Activated CD4-positive, alpha-beta T cell treated with anti-CD3 and anti-CD28 coated beads, Interleukin-2, amount 10 ng/mL, durations not matched to agents 24 days and 14 days (primary cell): Measurements from ENCODE around the gene RAD51B. TPM values are rescaled to one million over a fixed set of nuclear protein-coding genes. Genes with fewer than 3 reads are reported as not detected.
A peak's percentile ranks its signal among the peaks of the same experiment; 100 is the strongest.
"Not testable (repeated sequence)": the region's sequence is repeated elsewhere in the genome, so short reads cannot be mapped to it uniquely, and the experiment has no call there.

ENCODE experiments used
- DNase-seq: peaks from one replicate; pipeline ENCODE4 v3.0.0; 2022
- H3K27ac Mint-ChIP-seq: one replicate; pipeline ENCODE4 v1.8.0; 2022; ENCODE audit warnings: mild to moderate bottlenecking, mixed read lengths
- H3K27me3 Mint-ChIP-seq: one replicate; pipeline ENCODE4 v1.8.0; 2022; ENCODE audit warnings: mixed read lengths
- H3K36me3 Mint-ChIP-seq: one replicate; pipeline ENCODE4 v1.8.0; 2022; ENCODE audit warnings: low read depth, mild to moderate bottlenecking, mixed read lengths
- H3K4me1 Mint-ChIP-seq: one replicate; pipeline ENCODE4 v1.8.0; 2021; ENCODE audit warnings: mixed read lengths
- H3K4me3 Mint-ChIP-seq: one replicate; pipeline ENCODE4 v1.8.0; 2022; ENCODE audit warnings: mild to moderate bottlenecking, moderate library complexity, mixed read lengths
- H3K9me3 Mint-ChIP-seq: one replicate; pipeline ENCODE4 v1.8.0; 2021; ENCODE audit warnings: mixed read lengths
- intact Hi-C: fragments of 100-400 bp; cut with micrococcal nuclease; formaldehyde crosslinking; loops from one replicate; pipeline ENCODE4 v1.15.1; 2023
- total RNA-seq: library from RNA; stranded (reverse); gene quantifications from 2 replicates; pipeline ENCODE4 v1.2.3, GENCODE V29; 2022

Gene RAD51B
- total RNA-seq, 1 donor from 2014 or later: 29.3 TPM

GRCh38 chr14:68759017-68759560 lies 939.5 kb downstream of the RAD51B start:
- H3K36me3 Mint-ChIP-seq: no peaks in the 10 kb centered on the region
- no peaks in the 10 kb centered on the region for H3K9me3 Mint-ChIP-seq
- no peak for DNase-seq
- peaks cover 12% of the 10 kb centered on the region for H3K4me1 Mint-ChIP-seq
- peaks cover 5% of the 10 kb centered on the region for H3K27me3 Mint-ChIP-seq
- no peak overlapping the region for H3K27ac Mint-ChIP-seq
- intact Hi-C loops: no loop called here
- no peak overlapping the region for H3K4me3 Mint-ChIP-seq

DNA sequence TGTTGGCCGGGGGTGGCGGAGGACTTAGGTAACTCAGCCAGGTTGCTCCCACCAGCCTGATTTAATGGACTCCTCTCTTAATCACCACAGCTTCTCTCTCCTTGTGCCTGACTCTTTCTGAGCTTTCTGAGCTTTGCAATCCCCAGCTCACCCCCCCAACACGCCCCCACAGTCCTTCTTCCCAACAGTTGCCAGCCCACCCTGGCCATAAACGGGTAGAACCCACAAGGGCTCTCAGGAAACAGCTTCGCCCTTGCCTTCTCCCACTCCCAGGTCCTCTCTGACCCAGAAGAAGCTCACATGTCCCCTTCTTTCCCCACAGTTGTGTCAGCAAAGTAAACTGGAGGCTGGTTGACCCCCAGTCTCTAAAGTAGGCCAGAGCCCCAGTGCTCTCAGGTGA lies 940.4 kb downstream of the RAD51B start:
- Mint-ChIP-seq H3K27me3 (peaks cover 5% of the 10 kb centered on the region), H3K4me3 (no peak overlapping the region), H3K36me3 (no peaks in the 10 kb centered on the region), H3K9me3 (no peaks in the 10 kb centered on the region), H3K27ac (no peak overlapping the region), H3K4me1 (peaks cover 12% of the 10 kb centered on the region)
- DNase-seq: no peak
- intact Hi-C loops: no loop called here

DNA sequence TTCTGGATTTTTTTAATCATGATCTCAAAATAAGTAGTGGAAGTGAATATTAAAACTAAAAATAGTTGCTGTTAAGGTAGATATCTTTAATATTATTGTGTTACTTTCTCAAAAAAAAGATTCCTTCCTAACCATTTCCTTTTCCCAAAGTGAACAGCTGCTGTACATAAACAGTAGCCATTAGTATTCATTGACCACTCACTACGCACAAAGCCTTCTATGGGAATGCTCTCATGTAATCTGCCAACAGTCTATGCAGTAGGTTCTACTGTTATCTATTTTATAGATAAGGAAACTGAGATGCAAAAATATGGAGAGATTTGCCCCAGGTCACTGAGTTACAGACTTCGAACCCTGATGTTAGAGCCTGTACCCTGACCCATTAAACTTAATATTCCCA lies 941.2 kb downstream of the RAD51B start:
- Mint-ChIP-seq H3K4me1 (peaks cover 17% of the 10 kb centered on the region), H3K9me3 (no peaks in the 10 kb centered on the region), H3K27me3 (peaks cover 5% of the 10 kb centered on the region), H3K27ac (no peak overlapping the region), H3K36me3 (no peaks in the 10 kb centered on the region), H3K4me3 (no peak overlapping the region)
- DNase-seq: no peak
- intact Hi-C loops: no loop called here

- no peaks in the 10 kb centered on the region for H3K36me3 Mint-ChIP-seq
- intact Hi-C loops: no loop called here
- no peak overlapping the region for H3K27ac Mint-ChIP-seq
- no peaks in the 10 kb centered on the region for H3K9me3 Mint-ChIP-seq
- no peak for DNase-seq
- H3K27me3 Mint-ChIP-seq: peaks cover 5% of the 10 kb centered on the region
- H3K4me1 Mint-ChIP-seq: peaks cover 18% of the 10 kb centered on the region
- no peak overlapping the region for H3K4me3 Mint-ChIP-seq
These were observed 941.8 kb downstream of the RAD51B start for GRCh38 chr14:68761391-68761790.

DNA sequence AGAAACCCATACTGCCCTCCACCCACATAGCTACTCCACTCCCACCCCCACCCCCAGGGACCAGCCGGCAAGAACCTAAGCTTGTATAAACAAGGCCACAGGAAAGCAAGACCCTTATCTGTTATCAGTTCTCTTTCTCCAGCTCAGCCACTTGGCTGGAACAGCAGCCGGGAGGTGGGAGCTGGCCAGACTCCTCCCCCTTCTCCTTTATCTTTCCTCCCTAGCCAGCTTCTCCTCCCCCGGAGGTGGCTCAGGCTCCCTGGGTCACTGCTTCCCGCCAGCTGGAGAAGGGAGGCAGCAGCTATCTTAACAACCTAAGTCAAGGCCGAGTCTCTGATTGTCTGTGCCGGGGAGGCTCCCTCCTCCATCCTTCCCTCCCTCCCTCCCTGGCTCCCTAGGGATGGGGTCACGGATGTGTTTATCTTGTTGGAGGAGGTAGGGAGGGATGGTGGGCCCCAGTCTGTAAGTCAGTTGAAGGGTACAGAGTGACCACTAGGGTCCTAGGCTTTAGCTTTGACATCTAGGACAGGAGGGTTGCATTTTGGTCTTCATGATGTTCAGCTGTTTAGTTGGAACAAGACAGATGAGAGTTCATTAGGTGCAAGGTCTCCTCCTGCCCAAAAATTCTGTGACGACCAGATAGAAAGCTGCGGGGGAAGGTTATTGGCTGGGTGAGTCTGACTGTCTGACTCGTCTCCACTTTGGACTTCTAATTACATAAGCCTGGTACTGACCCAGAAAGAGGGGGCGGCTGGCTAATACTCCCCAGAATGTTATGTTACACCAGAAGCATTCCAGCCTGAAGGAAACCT lies 943.6 kb downstream of the RAD51B start:
- Mint-ChIP-seq H3K36me3 (no peaks in the 10 kb centered on the region), H3K9me3 (no peaks in the 10 kb centered on the region), H3K4me1 (peaks cover 11% of the 10 kb centered on the region), H3K27ac (no peak overlapping the region), H3K4me3 (no peak overlapping the region), H3K27me3 (peaks cover 5% of the 10 kb centered on the region)
- DNase-seq: no peak
- intact Hi-C loops: no loop called here

DNA sequence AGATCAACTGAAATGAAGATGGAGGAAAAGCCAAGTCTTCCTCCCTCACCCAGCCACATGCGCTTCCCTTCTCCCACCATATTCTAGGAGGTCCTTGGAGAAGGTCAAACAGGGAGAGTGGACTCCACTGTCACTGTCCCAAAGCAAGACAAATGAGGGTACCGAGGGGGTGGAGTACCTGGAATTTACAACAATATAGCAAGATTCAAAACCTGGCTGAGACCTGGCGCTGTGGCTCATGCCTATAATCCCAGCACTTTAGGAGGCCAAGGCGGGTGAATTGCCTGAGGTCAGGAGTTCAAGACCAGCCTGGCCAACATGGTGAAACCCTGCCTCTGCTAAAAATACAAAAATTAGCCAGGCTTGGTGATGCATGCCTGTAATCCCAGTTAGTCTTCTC lies 944.3 kb downstream of the RAD51B start:
- H3K4me1 Mint-ChIP-seq: peaks cover 10% of the 10 kb centered on the region
- H3K4me3 Mint-ChIP-seq, H3K27me3 Mint-ChIP-seq, intact Hi-C loops, H3K27ac Mint-ChIP-seq, H3K9me3 Mint-ChIP-seq, DNase-seq, H3K36me3 Mint-ChIP-seq: not testable (repeated sequence)

DNA sequence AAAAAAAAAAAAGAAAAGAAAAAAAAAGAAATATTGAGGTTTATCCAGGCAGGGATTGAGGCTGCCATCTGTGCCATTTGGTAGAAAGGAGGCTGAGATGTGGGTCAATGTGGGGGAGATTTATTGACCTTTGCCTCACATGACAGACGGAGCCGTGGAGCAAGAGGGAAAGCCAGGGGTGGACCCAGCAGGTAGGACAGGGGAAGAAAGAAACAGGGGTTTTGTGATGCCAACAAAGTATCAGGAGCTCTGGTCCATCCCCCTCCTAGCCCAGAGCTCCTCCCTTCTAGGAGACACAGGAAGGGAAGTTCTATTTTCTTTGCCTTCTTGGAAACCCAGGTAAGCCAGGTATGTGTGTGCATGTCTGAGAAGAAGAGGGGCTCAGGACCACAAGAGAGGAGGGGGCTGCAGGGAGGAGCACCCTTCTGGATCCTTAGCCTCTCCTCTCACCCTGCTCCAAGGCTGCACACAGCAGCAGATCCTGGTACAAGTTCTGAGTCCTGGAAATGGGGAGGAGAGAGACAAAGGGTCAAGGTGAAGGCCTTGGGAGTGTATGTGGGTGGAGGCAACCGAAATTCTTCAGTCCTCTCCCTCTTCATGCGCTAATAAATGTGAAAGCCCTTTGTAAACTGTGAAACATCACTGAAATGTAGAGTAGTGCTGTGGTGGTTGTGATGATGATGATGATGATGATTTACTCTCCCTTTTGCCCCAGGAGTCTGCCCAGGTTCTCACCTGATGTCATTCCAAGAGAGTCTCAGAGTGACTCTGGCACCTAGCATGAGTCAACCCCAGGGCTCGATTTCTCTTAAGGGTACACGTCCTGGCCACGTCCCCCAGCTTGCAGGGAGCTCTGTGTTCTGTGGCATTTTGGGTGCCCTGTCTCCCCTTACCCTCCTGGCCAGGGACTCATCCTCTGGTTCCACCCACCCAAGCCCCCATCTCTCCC lies 947.0 kb downstream of the RAD51B start:
- H3K4me1 Mint-ChIP-seq: peaks cover 21% of the 10 kb centered on the region
- DNase-seq: no peak
- H3K9me3 Mint-ChIP-seq: no peaks in the 10 kb centered on the region
- H3K36me3 Mint-ChIP-seq: no peaks in the 10 kb centered on the region
- peaks cover 5% of the 10 kb centered on the region for H3K27me3 Mint-ChIP-seq
- H3K4me3 Mint-ChIP-seq: no peak overlapping the region
- intact Hi-C loops: no loop called here
- no peak overlapping the region for H3K27ac Mint-ChIP-seq

DNA sequence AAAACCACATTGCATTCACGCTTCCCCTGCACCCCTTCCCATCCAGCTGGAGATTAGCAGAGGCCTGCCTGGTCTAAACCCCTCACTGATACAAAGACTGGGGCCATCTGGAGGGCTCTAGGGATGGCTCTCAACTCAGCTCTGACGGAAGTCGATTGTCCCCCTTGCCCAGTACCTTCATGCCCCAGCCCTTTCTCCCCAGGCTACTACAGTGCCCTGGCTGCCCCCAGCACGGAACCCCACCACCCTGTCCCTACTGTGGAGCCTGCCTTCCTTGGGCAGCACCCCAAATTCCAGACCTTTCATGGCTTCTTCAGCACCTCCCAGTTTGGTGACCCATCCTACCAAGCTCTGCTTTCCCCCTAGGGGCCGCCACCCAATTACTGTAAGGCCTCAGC lies 947.7 kb downstream of the RAD51B start:
- H3K4me1 Mint-ChIP-seq: peaks cover 26% of the 10 kb centered on the region
- intact Hi-C loops: no loop called here
- H3K4me3 Mint-ChIP-seq: no peak overlapping the region
- no peak for DNase-seq
- no peaks in the 10 kb centered on the region for H3K9me3 Mint-ChIP-seq
- H3K36me3 Mint-ChIP-seq: no peaks in the 10 kb centered on the region
- H3K27ac Mint-ChIP-seq: no peak overlapping the region
- H3K27me3 Mint-ChIP-seq: peaks cover 2% of the 10 kb centered on the region

DNA sequence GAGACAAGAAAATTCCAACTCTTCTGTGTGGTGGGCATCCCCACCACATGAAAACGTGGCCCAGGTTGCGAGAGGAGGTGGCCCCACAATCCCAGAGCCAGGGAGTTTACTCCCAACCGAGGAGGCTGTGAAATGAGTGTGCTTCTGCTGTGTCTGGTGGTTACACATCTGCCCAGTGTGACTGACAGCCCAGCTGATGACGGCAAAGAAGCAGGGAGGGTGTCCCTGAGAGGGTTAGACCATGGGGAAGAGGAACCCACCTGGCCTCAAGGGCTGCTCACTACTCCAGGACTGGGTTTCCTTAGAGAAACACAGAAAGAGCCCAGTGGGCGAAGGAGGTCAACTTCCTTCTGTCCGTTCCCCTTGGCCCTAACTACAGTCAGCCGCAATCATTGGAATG lies 948.7 kb downstream of the RAD51B start:
- H3K4me1 Mint-ChIP-seq: peaks cover 30% of the 10 kb centered on the region
- no peak overlapping the region for H3K27ac Mint-ChIP-seq
- DNase-seq: no peak
- H3K9me3 Mint-ChIP-seq: no peaks in the 10 kb centered on the region
- intact Hi-C loops: no loop called here
- no peaks in the 10 kb centered on the region for H3K36me3 Mint-ChIP-seq
- H3K27me3 Mint-ChIP-seq: no peaks in the 10 kb centered on the region
- no peak overlapping the region for H3K4me3 Mint-ChIP-seq

- DNase-seq: no peak
- H3K9me3 Mint-ChIP-seq: no peaks in the 10 kb centered on the region
- intact Hi-C loops: no loop called here
- H3K36me3 Mint-ChIP-seq: peaks cover 2% of the 10 kb centered on the region
- H3K27ac Mint-ChIP-seq: no peak overlapping the region
- H3K4me3 Mint-ChIP-seq: no peak overlapping the region
- H3K27me3 Mint-ChIP-seq: no peaks in the 10 kb centered on the region
- peaks cover 33% of the 10 kb centered on the region for H3K4me1 Mint-ChIP-seq
These were observed 950.5 kb downstream of the RAD51B start for GRCh38 chr14:68770051-68770450.

DNA sequence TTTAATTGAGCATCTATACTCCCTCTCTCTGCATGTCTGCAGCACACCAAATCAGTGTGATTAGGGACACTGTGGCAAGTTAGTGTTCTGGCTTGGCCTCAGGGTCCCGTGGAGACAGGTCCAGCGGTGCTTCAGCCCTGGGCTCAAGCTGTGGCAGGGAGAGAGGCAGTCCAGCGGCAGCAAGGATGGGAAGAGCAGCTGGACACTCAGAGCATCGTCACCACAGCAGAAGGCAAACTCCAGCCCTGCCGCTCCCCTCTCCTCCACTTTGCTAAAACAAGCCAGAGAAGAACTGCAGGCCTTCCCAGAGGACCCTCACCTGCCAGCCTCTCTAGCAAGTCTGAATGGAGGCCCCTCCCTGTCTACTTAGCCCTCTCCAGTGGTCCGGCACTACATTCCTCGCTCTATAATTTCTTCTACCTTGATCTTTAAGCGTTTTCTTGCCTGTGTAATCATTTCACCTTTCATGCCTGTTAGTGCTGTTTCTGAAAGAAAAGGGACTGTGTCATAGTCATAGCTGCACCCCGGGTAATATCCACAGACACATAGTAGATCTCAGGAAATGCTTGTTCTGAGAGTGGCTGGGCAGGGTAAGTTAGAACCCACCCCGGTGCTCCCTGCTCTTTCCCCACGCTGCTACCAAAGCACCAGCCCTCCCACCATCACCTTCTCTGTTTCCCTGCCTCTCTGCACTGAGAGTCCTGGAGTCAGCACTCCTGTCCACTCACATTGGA lies 951.1 kb downstream of the RAD51B start:
- Mint-ChIP-seq H3K27me3 (no peaks in the 10 kb centered on the region), H3K4me1 (peaks cover 28% of the 10 kb centered on the region), H3K4me3 (no peak overlapping the region), H3K27ac (peak overlapping the region; percentile 82), H3K36me3 (peaks cover 4% of the 10 kb centered on the region), H3K9me3 (no peaks in the 10 kb centered on the region)
- no peak for DNase-seq
- intact Hi-C loops: loop anchor here (1.0 kb wide), 1 partner anchor 10 kb away; no protein-coding TSS in a partner anchor

DNA sequence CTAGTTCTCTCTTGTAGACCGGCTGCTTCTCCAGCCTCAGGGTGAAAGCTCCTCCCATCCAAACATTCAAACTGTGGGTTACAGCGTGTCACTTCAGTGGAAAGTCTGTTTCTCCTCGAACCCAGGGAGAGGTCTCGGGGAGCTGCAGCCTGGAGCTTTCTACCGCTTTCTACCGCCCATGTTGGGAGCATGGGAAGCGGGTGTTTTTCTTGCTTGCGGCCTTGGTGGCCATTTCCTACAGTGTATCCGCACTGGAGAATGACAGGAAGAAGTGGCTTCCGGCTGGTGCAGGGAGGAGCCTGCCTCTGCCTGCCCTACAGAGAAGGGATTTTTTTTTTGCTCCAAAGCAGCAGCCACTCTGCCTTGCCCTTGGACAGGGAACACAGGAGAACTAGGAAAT lies 952.1 kb downstream of the RAD51B start:
- peak; percentile 80 for DNase-seq
- Mint-ChIP-seq H3K4me1 (peaks cover 29% of the 10 kb centered on the region), H3K36me3 (peaks cover 6% of the 10 kb centered on the region), H3K9me3 (no peaks in the 10 kb centered on the region), H3K27me3 (no peaks in the 10 kb centered on the region), H3K27ac (peak overlapping the region; percentile 82), H3K4me3 (peak overlapping the region; percentile 50)
- intact Hi-C loops: loop anchor here (1.0 kb wide), 1 partner anchor 9 kb away; no protein-coding TSS in a partner anchor

GRCh38 chr14:68772761-68773381 lies 953.3 kb downstream of the RAD51B start:
- Mint-ChIP-seq H3K27me3 (no peaks in the 10 kb centered on the region), H3K4me1 (peaks cover 26% of the 10 kb centered on the region), H3K36me3 (peaks cover 6% of the 10 kb centered on the region), H3K27ac (no peak overlapping the region), H3K4me3 (no peak overlapping the region), H3K9me3 (no peaks in the 10 kb centered on the region)
- DNase-seq: no peak
- intact Hi-C loops: no loop called here
